ENCODE data around the gene CBLN3.

The CBLN3 gene

GRCh38 chr14:24426150-24426911 is 3.1 kb downstream of the CBLN3 start:
- H3K4me3 Mint-ChIP-seq = no peak overlapping the region
- no peaks in the 10 kb centered on the region for H3K27me3 Mint-ChIP-seq
- peak overlapping the region in 1 of 2 donors; percentile 20 for H3K27ac Mint-ChIP-seq
- ATAC-seq (replicated peaks) (no peak), DNase-seq (no peak)
- no peaks in the 10 kb centered on the region for H3K9me3 Mint-ChIP-seq
- peaks cover 16% of the 10 kb centered on the region for H3K36me3 Mint-ChIP-seq (ENCODE audit: insufficient read depth)
- peaks cover 24 to 27% of the 10 kb centered on the region in 2 donors for H3K4me1 Mint-ChIP-seq (ENCODE audit: low read depth in 2 of 2)

DNA sequence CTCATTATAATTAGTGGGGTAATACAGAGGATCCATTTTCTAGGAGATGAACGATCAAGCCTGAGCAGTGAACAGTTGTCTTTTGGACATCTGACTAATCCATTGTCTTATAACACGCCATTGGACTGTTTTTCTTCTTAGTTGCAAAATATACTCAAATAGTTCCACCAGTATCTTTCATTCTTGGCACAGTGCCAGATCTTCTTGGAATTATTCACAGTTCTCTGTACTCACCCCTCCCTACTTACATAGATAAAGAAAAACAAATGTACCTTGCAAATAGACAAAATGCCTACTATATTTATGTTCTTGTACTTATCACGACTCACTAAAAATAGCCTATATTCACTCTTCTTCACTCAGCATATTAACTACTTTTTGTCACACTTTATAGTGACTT is 3.8 kb downstream of the CBLN3 start:
- Mint-ChIP-seq H3K27ac (peak overlapping the region in 1 of 2 donors; percentile 20), H3K36me3 (ENCODE audit: insufficient read depth) (peaks cover 10% of the 10 kb centered on the region), H3K4me3 (no peak overlapping the region), H3K4me1 (ENCODE audit: low read depth in 2 of 2) (peaks cover 18 to 20% of the 10 kb centered on the region in 2 donors), H3K9me3 (no peaks in the 10 kb centered on the region), H3K27me3 (no peaks in the 10 kb centered on the region)
- DNase-seq (no peak), ATAC-seq (replicated peaks) (no peak)

- no peaks in the 10 kb centered on the region for H3K9me3 Mint-ChIP-seq
- no peaks in the 10 kb centered on the region for H3K36me3 Mint-ChIP-seq (ENCODE audit: insufficient read depth)
- H3K27ac Mint-ChIP-seq = no peak overlapping the region
- peaks cover 8 to 14% of the 10 kb centered on the region in 2 donors for H3K27me3 Mint-ChIP-seq
- H3K4me3 Mint-ChIP-seq = no peak overlapping the region
- peaks cover 4 to 8% of the 10 kb centered on the region in 2 donors for H3K4me1 Mint-ChIP-seq (ENCODE audit: low read depth in 2 of 2)
- no peak for ATAC-seq (replicated peaks)
- no peak for DNase-seq
Measured at GRCh38 chr14:24422694-24423601, 6.5 kb downstream of the CBLN3 start.

DNA sequence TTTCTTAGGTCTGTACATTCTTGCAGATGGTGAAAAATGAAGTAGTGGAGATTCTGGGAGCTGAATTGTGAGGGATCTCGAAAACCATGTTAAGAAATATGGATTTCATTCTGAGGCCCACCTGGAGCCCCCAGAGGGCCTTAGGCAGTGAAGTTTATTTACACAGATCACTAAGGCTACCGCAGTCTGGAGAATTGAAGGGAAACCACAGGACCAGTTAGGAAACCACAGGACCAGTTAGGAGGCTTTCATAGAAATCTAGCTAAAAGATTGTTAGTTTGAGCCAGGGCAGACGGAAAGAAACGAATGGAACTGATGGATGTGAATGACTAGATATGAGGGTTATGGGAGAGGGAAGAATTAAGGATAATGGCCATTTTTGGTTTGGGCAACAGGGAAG is 7.2 kb downstream of the CBLN3 start:
- peaks cover 8 to 15% of the 10 kb centered on the region in 2 donors for H3K27me3 Mint-ChIP-seq
- no peaks in the 10 kb centered on the region for H3K9me3 Mint-ChIP-seq
- no peaks in the 10 kb centered on the region for H3K36me3 Mint-ChIP-seq (ENCODE audit: insufficient read depth)
- peak; percentile 69 for ATAC-seq (replicated peaks)
- peaks cover 4 to 8% of the 10 kb centered on the region in 2 donors for H3K4me1 Mint-ChIP-seq (ENCODE audit: low read depth in 2 of 2)
- DNase-seq = no peak
- H3K27ac Mint-ChIP-seq = no peak overlapping the region
- H3K4me3 Mint-ChIP-seq = no peak overlapping the region

GRCh38 chr14:24418492-24418873 is 11.0 kb downstream of the CBLN3 start:
- Mint-ChIP-seq H3K27me3 (peaks cover 21 to 40% of the 10 kb centered on the region in 2 donors), H3K4me1 (ENCODE audit: low read depth in 2 of 2) (no peaks in the 10 kb centered on the region), H3K9me3 (no peaks in the 10 kb centered on the region), H3K4me3 (no peak overlapping the region), H3K27ac (no peak overlapping the region), H3K36me3 (ENCODE audit: insufficient read depth) (no peaks in the 10 kb centered on the region)
- DNase-seq = no peak
- no peak for ATAC-seq (replicated peaks)

- Mint-ChIP-seq H3K4me1 (ENCODE audit: low read depth in 2 of 2) (no peaks in the 10 kb centered on the region), H3K9me3 (no peaks in the 10 kb centered on the region), H3K27ac (no peak overlapping the region), H3K27me3 (peaks cover 21 to 41% of the 10 kb centered on the region in 2 donors), H3K36me3 (ENCODE audit: insufficient read depth) (no peaks in the 10 kb centered on the region), H3K4me3 (no peak overlapping the region)
- DNase-seq (no peak), ATAC-seq (replicated peaks) (no peak)
Measured at GRCh38 chr14:24417832-24418491, 11.5 kb downstream of the CBLN3 start.

DNA sequence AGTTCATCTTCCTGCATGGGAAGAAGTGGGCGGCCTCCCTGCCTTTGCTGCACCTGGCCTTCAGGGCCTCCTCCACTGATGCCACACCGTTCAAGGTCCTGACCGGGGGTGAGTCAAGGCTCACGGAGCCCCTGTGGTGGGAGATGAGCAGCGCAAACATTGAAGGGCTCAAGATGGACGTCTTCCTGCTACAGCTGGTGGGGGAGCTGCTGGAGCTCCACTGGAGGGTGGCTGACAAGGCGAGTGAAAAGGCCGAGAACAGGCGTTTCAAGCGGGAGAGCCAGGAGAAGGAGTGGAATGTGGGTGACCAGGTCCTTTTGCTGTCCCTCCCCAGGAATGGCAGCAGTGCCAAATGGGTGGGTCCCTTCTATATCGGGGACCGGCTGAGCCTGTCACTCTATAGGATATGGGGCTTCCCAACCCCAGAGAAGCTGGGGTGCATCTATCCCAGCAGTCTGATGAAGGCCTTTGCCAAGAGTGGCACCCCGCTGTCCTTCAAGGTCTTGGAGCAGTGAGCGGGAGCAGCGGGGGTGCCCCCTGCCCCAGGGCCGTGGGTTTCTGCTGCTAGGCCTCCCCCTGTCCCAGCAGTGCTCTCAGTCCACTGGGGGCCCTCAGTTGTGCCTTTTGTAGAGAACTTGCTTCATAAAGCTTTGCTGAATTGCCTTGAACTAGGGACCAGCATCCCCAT is 12.4 kb downstream of the CBLN3 start:
- ATAC-seq (replicated peaks) = no peak
- DNase-seq = no peak
- no peak overlapping the region for H3K27ac Mint-ChIP-seq
- peaks cover 21 to 50% of the 10 kb centered on the region in 2 donors for H3K27me3 Mint-ChIP-seq
- no peaks in the 10 kb centered on the region for H3K4me1 Mint-ChIP-seq (ENCODE audit: low read depth in 2 of 2)
- no peak overlapping the region for H3K4me3 Mint-ChIP-seq
- H3K36me3 Mint-ChIP-seq (ENCODE audit: insufficient read depth) = no peaks in the 10 kb centered on the region
- no peaks in the 10 kb centered on the region for H3K9me3 Mint-ChIP-seq

DNA sequence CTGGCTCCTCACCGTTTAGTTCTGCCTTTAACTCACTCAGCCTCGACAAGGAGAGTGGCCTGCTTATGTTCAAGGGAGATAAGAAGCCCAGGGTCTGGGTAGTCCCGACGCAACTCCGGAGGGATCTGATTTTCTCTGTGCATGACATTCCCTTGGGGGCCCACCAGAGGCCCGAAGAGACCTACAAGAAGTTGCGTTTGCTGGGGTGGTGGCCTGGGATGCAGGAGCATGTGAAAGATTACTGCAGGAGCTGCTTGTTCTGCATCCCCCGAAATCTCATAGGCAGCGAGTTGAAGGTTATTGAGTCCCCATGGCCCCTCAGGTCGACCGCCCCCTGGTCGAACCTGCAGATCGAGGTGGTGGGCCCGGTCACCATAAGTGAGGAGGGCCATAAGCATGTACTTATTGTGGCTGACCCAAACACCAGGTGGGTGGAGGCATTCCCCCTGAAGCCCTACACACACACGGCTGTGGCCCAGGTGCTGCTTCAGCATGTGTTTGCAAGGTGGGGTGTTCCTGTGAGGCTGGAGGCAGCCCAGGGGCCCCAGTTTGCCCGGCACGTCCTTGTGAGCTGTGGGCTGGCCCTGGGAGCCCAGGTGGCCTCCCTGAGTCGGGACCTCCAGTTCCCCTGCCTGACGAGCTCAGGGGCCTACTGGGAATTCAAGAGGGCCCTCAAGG is 13.1 kb downstream of the CBLN3 start:
- Mint-ChIP-seq H3K27me3 (peaks cover 21 to 51% of the 10 kb centered on the region in 2 donors), H3K4me3 (no peak overlapping the region), H3K9me3 (no peaks in the 10 kb centered on the region), H3K4me1 (ENCODE audit: low read depth in 2 of 2) (no peaks in the 10 kb centered on the region), H3K27ac (no peak overlapping the region), H3K36me3 (ENCODE audit: insufficient read depth) (no peaks in the 10 kb centered on the region)
- ATAC-seq (replicated peaks) (no peak), DNase-seq (no peak)

GRCh38 chr14:24415421-24416253 is 13.8 kb downstream of the CBLN3 start:
- no peak overlapping the region for H3K4me3 Mint-ChIP-seq
- ATAC-seq (replicated peaks) (no peak), DNase-seq (no peak)
- H3K27ac Mint-ChIP-seq = no peak overlapping the region
- H3K4me1 Mint-ChIP-seq (ENCODE audit: low read depth in 2 of 2) = no peaks in the 10 kb centered on the region
- no peaks in the 10 kb centered on the region for H3K36me3 Mint-ChIP-seq (ENCODE audit: insufficient read depth)
- no peaks in the 10 kb centered on the region for H3K9me3 Mint-ChIP-seq
- H3K27me3 Mint-ChIP-seq = peaks cover 21 to 51% of the 10 kb centered on the region in 2 donors

DNA sequence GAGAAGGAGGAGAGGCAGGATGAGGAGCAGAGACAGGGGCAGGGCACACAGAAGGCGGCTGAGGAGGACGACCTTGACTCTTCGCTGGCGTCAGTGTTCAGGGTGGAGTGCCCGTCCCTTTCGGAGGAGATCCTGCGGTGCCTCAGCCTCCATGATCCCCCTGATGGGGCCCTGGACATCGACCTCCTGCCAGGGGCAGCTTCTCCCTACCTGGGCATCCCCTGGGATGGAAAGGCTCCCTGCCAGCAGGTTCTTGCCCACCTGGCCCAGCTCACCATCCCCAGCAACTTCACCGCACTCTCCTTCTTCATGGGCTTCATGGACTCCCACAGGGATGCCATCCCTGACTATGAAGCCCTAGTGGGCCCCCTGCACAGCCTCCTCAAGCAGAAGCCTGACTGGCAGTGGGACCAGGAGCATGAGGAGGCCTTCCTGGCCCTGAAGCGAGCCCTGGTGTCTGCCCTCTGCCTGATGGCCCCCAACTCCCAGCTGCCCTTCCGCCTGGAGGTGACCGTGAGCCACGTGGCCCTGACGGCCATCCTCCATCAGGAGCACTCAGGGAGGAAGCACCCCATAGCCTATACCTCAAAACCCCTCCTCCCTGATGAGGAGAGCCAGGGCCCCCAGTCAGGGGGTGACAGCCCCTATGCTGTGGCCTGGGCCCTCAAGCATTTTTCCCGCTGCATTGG is 14.6 kb downstream of the CBLN3 start:
- Mint-ChIP-seq H3K9me3 (no peaks in the 10 kb centered on the region), H3K27me3 (peaks cover 21 to 51% of the 10 kb centered on the region in 2 donors), H3K36me3 (ENCODE audit: insufficient read depth) (no peaks in the 10 kb centered on the region), H3K27ac (no peak overlapping the region), H3K4me3 (no peak overlapping the region), H3K4me1 (ENCODE audit: low read depth in 2 of 2) (no peaks in the 10 kb centered on the region)
- ATAC-seq (replicated peaks) (no peak), DNase-seq (no peak)

DNA sequence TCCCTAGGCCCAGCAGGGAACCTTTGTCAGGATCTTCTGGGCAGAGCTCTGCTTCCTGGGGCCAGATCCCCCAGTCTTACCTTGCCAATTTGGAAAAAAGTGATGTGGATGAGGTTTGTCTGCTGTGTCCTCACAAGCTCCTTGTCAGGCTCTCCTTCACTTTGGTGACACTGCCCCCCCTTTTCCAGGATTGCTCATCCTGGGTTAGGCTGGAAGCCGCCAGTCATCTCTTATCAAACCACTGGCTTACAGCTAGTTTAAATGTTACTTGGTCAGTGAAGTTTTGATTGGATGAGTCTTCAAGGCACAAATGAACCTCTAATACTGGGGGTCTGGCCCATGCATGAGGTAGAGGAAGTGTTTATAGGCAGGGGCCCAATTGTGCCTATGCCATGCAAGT is 15.4 kb downstream of the CBLN3 start:
- Mint-ChIP-seq H3K27ac (no peak overlapping the region), H3K9me3 (no peaks in the 10 kb centered on the region), H3K4me3 (no peak overlapping the region), H3K36me3 (ENCODE audit: insufficient read depth) (no peaks in the 10 kb centered on the region), H3K27me3 (peaks cover 16 to 44% of the 10 kb centered on the region in 2 donors), H3K4me1 (ENCODE audit: low read depth in 2 of 2) (no peaks in the 10 kb centered on the region)
- ATAC-seq (replicated peaks) (no peak), DNase-seq (no peak)
